Immature natural killer cell (primary cell): ENCODE data around the gene VIP. TPM values are rescaled to one million over a fixed set of nuclear protein-coding genes. Genes with fewer than 3 reads are reported as not detected.

Source experiments
- DNase-seq, 3 donors: peaks; one replicate each; pipeline ENCODE4 v3.0.0; 2022; ENCODE audit warnings: mixed read lengths in 1 of 3
- H3K27ac Mint-ChIP-seq, 6 donors: one replicate each; pipeline ENCODE4 v1.8.0; 2020; ENCODE audit warnings: mixed read lengths in 6 of 6, mild to moderate bottlenecking in 5 of 6, inconsistent platforms in 4 of 6, moderate library complexity in 3 of 6
- H3K27me3 Mint-ChIP-seq, 3 donors: one replicate each; pipeline ENCODE4 v1.8.0; 2020 to 2021; ENCODE audit warnings: low read depth in 3 of 3, mild to moderate bottlenecking in 3 of 3, mixed read lengths in 3 of 3, moderate library complexity in 3 of 3, inconsistent platforms in 1 of 3
- H3K36me3 Mint-ChIP-seq, 3 donors: one replicate each; pipeline ENCODE4 v1.8.0; 2020; ENCODE audit warnings: mixed read lengths in 3 of 3, inconsistent platforms in 2 of 3, mild to moderate bottlenecking in 2 of 3
- H3K4me1 Mint-ChIP-seq, 2 donors: one replicate each; pipeline ENCODE4 v1.8.0; 2020; ENCODE audit warnings: inconsistent platforms in 2 of 2, mild to moderate bottlenecking in 2 of 2, mixed read lengths in 2 of 2, moderate library complexity in 1 of 2
- H3K4me3 Mint-ChIP-seq, 5 donors: one replicate each; pipeline ENCODE4 v1.8.0; 2020; ENCODE audit warnings: mild to moderate bottlenecking in 5 of 5, mixed read lengths in 5 of 5, inconsistent platforms in 3 of 5, moderate library complexity in 3 of 5
- H3K9me3 Mint-ChIP-seq, 6 donors: one replicate each; pipeline ENCODE4 v1.8.0; 2020; ENCODE audit warnings: mild to moderate bottlenecking in 6 of 6, mixed read lengths in 6 of 6, inconsistent platforms in 4 of 6, moderate library complexity in 3 of 6
- polyA plus RNA-seq, 3 donors: library from polyadenylated mRNA; unstranded; fragments of 300-500 nt; fragmentation: Illumina TruSeq; gene quantifications; one replicate each; pipeline ENCODE4 v1.2.3, GENCODE V29; 2021

VIP gene
- polyA plus RNA-seq, 3 donors from 2014 or later, result not detected

DNA sequence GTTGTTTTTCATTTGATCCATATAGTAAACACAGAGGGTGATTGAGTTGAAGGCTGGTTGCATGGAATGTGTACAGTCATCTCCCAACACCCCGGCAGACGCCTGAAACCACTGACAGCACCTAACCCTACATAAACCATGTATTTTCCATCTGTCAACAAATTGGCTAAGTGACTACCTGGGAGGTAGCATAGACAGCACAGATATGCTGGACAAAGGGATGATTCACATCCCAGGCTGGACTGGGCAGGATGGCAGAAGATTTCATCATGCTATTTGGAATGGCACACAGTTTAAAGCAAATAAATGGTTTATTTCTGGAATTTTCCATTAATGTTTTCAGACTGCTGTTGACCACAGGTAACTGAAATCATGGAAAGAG is 4.4 kb upstream of the VIP start:
- no peaks in the 10 kb centered on the region for H3K36me3 Mint-ChIP-seq
- no peaks in the 10 kb centered on the region for H3K9me3 Mint-ChIP-seq
- peaks cover 2 to 3% (median 2%) of the 10 kb centered on the region in 3 donors for H3K27me3 Mint-ChIP-seq
- no peak overlapping the region for H3K4me3 Mint-ChIP-seq
- no peak overlapping the region for H3K27ac Mint-ChIP-seq
- no peaks in the 10 kb centered on the region for H3K4me1 Mint-ChIP-seq
- no peak for DNase-seq

DNA sequence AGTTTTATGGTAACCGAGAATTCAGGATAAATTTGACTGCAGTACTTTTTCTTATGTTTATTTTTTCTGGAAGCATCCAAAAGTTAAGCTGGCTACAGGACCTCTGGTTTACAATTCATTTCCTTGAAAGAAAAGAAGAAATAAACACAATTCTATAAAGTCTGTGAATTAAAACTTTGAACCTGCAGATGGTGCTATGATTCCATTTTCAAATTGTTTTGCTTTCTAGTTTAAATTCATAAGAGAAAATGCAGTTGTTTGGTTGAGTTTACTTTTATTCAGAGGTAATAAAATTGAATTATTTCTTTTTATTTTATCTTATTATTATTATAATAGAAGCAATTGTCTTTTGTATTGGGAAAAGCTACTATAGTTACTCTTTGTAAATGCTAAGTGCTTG is 1.8 kb upstream of the VIP start:
- no peak for DNase-seq
- Mint-ChIP-seq H3K9me3 (no peaks in the 10 kb centered on the region), H3K4me1 (no peaks in the 10 kb centered on the region), H3K27ac (no peak overlapping the region), H3K27me3 (peaks cover 0 to 5% (median 4%) of the 10 kb centered on the region in 3 donors), H3K4me3 (no peak overlapping the region), H3K36me3 (no peaks in the 10 kb centered on the region)

DNA sequence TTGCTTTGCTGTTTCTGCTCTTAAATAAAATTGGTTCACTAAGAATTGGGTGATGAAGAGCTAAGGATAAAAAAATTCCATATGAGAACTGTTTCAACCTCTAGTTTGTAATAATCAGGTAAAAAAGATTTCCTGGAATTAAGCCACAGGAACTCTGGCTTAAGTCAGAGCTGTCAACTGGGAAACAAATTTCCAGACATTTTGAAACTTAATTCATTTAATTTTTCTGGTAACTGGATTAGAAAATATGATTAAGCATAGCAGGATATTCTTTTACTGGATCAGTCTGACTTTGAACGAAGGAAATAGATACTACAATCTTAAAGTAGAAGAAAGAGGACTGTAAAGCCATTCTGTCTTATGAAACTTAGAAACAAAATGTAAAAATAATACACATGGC is 1.3 kb upstream of the VIP start:
- Mint-ChIP-seq H3K9me3 (no peaks in the 10 kb centered on the region), H3K36me3 (no peaks in the 10 kb centered on the region), H3K27ac (no peak overlapping the region), H3K27me3 (peaks cover 0 to 5% (median 4%) of the 10 kb centered on the region in 3 donors), H3K4me3 (no peak overlapping the region), H3K4me1 (no peaks in the 10 kb centered on the region)
- no peak for DNase-seq

DNA sequence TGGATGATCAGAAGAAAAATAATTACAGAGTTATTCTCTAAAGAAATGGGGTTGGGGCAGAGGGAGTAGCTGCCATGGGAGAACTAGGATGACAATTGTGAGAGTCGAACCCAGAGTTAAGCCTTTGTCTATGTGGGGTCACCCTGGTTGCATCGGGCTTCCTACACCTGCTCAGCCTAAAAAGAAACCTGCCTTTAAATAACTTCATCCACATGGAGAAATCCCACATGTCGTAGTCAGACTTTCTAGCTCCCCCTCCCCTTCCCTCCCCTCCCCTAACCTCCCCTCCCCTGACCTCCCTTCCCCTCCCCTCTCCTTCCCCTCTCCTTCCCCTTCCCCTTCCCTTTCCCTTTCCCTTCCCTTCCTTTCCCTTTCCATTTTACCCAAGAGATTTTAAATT is 14.7 kb downstream of the VIP start:
- DNase-seq, result no peak
- Mint-ChIP-seq H3K36me3 (no peaks in the 10 kb centered on the region), H3K9me3 (peaks cover 0 to 2% (median 0%) of the 10 kb centered on the region in 6 donors), H3K27ac (no peak overlapping the region), H3K4me1 (no peaks in the 10 kb centered on the region), H3K27me3 (peaks cover 3 to 11% (median 4%) of the 10 kb centered on the region in 3 donors), H3K4me3 (no peak overlapping the region)

DNA sequence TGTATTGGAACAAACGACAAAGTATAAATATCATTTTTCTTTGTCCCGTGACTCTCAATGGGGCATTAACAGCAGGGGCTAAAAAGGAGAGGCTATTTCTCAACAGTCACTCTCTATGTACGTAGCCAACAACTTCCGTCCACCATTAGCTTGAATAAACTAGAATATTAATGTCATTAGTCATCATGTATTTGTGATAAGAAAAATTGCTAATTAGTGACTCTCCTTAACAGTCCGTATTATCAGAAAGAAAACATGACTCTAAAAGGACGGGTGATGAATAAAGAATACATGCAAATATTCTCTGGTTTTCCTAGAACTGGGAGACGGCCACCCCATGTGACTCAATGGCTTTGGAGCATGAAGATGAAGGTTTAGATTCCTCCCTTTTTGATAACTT is 18.6 kb downstream of the VIP start:
- Mint-ChIP-seq H3K27me3 (peaks cover 0 to 7% (median 4%) of the 10 kb centered on the region in 3 donors), H3K4me3 (no peak overlapping the region), H3K36me3 (no peaks in the 10 kb centered on the region), H3K27ac (no peak overlapping the region), H3K9me3 (no peaks in the 10 kb centered on the region), H3K4me1 (peaks cover 3 to 6% of the 10 kb centered on the region in 2 donors)
- no peak for DNase-seq

DNA sequence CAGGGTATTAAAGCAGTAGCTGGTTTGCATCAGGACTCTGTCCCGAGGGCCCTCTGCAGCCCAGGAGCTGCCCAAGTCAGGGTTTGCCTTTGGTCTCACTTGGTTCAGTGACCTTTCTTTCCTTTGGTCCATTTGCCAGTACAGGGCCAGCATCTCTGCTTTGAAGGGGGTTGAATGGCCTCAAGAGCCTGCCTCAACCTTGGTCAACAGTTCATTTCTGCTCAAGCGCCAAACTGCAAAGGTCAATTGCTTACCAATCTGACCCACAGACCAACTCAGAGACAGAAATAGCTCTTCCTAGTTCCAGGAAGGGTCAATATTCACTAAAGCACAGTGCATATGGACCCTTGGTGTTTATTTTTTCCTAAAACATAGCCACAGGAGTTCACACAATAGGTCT is 19.4 kb downstream of the VIP start:
- Mint-ChIP-seq H3K27ac (no peak overlapping the region), H3K4me1 (peaks cover 3 to 6% of the 10 kb centered on the region in 2 donors), H3K36me3 (no peaks in the 10 kb centered on the region), H3K27me3 (peaks cover 0 to 7% (median 4%) of the 10 kb centered on the region in 3 donors), H3K4me3 (no peak overlapping the region), H3K9me3 (no peaks in the 10 kb centered on the region)
- no peak for DNase-seq

DNA sequence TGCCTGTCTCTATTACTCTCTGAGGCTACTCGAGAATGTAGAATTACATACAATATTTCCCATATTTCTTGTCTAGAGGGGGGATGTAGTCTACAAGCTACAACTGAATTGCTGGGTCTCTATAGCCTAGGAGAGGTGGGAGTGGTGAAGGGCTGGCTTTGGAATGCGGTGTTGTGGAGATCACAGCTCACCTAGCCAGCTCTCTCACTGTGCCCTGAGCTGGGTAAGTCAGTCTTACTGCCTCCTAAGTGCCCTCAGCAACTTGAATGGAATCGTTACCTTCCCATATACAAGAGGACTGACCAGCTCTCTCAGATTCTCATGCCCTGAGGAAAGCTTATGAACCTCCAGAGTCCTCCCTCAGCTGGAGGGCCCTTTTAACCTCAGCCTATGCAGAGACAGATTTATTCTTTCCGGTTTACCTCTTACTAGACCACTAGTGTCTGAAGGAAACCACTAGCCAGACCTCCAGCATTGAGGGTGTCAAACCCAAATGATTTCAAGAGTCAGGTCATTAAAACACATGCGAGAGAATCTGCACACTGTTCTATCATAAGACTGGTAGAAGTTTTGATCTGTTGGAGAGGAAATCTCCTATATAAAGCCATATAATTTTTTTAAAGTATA is 20.6 kb downstream of the VIP start:
- H3K4me3 Mint-ChIP-seq, result no peak overlapping the region
- H3K27ac Mint-ChIP-seq, result no peak overlapping the region
- DNase-seq, result peak in 1 of 3 donors; percentile 6
- H3K36me3 Mint-ChIP-seq, result no peaks in the 10 kb centered on the region
- H3K4me1 Mint-ChIP-seq, result peaks cover 3 to 6% of the 10 kb centered on the region in 2 donors
- peaks cover 0 to 7% (median 4%) of the 10 kb centered on the region in 3 donors for H3K27me3 Mint-ChIP-seq
- H3K9me3 Mint-ChIP-seq, result no peaks in the 10 kb centered on the region

DNA sequence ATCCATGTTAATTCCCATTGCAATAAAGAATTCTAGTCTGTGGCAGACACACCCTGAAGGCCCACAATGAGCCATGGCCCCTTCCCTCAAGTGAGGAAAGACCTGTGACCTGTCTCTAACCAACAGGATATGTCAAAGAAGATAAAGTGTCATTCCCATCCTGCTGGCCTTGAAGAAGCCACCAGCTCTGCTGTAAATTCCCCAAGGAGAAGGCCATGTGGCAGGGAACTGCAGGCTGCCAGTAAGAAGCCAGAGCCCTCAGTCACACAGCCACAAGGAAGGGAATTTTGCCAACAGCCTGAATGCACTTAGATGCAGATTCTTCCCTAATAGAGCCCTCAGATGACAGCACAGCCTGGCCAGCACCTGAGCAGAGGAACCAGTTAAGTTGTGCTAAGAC is 24.8 kb downstream of the VIP start:
- Mint-ChIP-seq H3K36me3 (no peaks in the 10 kb centered on the region), H3K27ac (no peak overlapping the region)

DNA sequence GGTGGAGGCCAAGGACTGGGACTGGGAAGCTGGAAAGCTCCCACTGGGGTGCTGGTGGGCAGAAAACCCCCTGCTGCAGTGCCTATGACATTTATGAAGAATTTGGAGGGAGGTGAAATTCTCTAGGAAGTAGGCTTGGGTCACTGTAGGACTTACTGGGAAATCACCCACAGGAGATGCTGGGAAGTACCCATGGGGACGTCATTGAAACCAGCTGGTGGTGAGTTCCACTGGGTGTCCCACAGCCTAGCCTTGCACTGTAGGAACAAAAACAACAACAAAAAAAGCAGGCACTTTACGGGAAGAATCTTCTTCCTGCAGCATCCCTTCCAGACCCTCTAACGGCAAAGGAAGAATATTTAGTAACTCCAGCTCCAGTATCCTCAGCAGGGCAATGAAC is 26.2 kb downstream of the VIP start:
- no peak overlapping the region for H3K27ac Mint-ChIP-seq
- no peaks in the 10 kb centered on the region for H3K36me3 Mint-ChIP-seq
- no peak overlapping the region for H3K4me3 Mint-ChIP-seq
- peaks cover 0 to 8% (median 0%) of the 10 kb centered on the region in 3 donors for H3K27me3 Mint-ChIP-seq
- no peak for DNase-seq
- H3K4me1 Mint-ChIP-seq, result no peaks in the 10 kb centered on the region
- H3K9me3 Mint-ChIP-seq, result peaks cover 0 to 1% (median 0%) of the 10 kb centered on the region in 6 donors

More for the DNA sequence above, 24.8 kb downstream of the VIP start:
- peaks cover 0 to 1% (median 0%) of the 10 kb centered on the region in 6 donors for H3K9me3 Mint-ChIP-seq
- H3K4me1 Mint-ChIP-seq, result peaks cover 3 to 6% of the 10 kb centered on the region in 2 donors
- H3K4me3 Mint-ChIP-seq, result no peak overlapping the region
- no peak for DNase-seq
- H3K27me3 Mint-ChIP-seq, result peaks cover 0 to 6% (median 0%) of the 10 kb centered on the region in 3 donors

DNA sequence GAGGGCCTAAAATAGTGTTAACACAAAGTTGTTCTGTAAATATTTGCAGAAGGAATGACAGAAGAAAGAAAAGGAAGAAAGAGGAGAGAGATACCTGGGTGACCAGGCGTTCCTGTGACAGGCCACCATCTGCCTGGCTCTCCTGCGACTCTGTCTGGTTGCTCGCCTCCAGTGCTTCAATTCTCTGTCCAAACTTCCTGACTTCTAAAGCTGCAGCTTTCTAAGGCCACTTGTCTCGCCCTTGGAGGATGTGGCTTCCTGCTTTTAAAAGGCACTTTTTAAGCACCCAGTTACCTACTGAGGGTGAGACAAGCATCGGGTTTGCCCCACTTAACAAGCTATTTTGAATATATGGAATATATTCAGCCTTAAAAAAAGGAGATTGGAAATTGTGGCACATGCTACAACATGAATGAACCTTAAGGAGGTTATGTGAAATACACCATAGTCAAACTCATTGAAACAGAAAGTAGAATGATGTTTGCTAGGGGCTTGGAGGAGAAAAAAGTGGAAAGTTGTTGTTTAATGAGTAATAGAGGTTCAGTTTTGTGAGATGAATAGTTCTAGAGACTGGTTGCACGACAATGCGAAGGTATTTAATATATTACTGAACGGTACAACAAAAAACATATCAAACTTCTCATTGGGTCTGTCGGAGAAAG is 32.8 kb downstream of the VIP start:
- Mint-ChIP-seq H3K9me3 (no peaks in the 10 kb centered on the region), H3K36me3 (no peaks in the 10 kb centered on the region), H3K4me3 (no peak overlapping the region), H3K4me1 (peaks cover 0 to 7% of the 10 kb centered on the region in 2 donors), H3K27me3 (peaks cover 2 to 6% (median 2%) of the 10 kb centered on the region in 3 donors), H3K27ac (no peak overlapping the region)
- DNase-seq, result no peak

DNA sequence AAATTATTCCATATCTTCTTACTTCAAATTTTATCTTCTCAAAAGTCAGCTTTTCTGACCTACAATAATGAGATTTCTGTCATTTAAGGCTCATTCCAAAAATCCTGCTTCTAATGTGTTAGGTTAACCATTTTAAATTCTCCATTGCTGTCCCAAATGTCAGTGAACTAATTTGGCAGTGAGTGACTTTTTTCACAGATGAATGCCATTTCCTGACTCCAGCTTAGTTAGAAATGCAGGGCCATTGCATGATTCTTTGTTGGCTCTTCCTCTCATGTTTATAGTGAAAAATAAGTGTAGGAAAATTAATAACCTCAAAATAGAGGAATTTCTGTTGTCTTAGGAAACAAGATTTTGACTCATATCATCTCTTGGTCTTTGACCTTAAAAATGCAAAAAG is 44.1 kb downstream of the VIP start:
- Mint-ChIP-seq H3K27ac (no peak overlapping the region), H3K4me1 (no peaks in the 10 kb centered on the region), H3K4me3 (no peak overlapping the region), H3K9me3 (peaks cover 0 to 2% (median 0%) of the 10 kb centered on the region in 6 donors), H3K36me3 (no peaks in the 10 kb centered on the region), H3K27me3 (peaks cover 3 to 5% (median 4%) of the 10 kb centered on the region in 3 donors)
- DNase-seq, result no peak

DNA sequence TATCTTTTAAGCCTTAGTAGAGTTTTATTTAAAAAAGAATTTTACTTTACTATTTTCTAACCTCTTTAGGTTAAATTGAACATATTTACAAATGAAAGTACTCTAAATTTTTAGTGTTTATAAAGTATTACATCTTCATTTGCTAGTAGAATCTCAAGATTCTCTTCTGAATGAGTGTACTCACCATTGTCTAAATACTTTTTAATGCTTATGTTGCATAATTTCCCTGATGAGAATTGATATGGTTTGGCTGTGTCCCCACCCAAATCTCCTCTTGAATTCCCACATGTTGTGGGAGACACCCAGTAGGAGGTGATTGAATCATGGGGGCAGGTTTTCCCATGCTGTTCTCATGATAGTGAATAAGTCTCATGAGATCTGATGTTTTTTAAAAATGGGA is 53.6 kb downstream of the VIP start:
- peaks cover 9 to 10% (median 10%) of the 10 kb centered on the region in 3 donors for H3K27me3 Mint-ChIP-seq
- H3K27ac Mint-ChIP-seq, result no peak overlapping the region
- H3K36me3 Mint-ChIP-seq, result no peaks in the 10 kb centered on the region
- peaks cover 0 to 4% (median 1%) of the 10 kb centered on the region in 6 donors for H3K9me3 Mint-ChIP-seq
- no peak for DNase-seq
- H3K4me1 Mint-ChIP-seq, result no peaks in the 10 kb centered on the region
- no peak overlapping the region for H3K4me3 Mint-ChIP-seq
